Mucosa of descending colon (tissue), 3 donors: Measurements from ENCODE around the gene ADGRV1. TPM values are rescaled to one million over a fixed set of nuclear protein-coding genes. Genes with fewer than 3 reads are reported as not detected.

Experiments used
- ATAC-seq: fragments of 200-7000 bp; cut with Tn5 transposase; one replicate; pipeline ENCODE4 v1.9.1; 2020; ENCODE audit warnings: mild to moderate bottlenecking, moderate library complexity
- DNase-seq, 3 donors: peaks; one replicate each; pipeline ENCODE4 v3.0.0-alpha.2; 2020
- H3K36me3 ChIP-seq: fragments of 200-600 bp; one replicate; pipeline ENCODE4 v1.8.0; 2021; ENCODE audit warnings: low read depth, mild to moderate bottlenecking
- H3K4me1 ChIP-seq: fragments of 200-600 bp; one replicate; pipeline ENCODE4 v1.8.0; 2021; ENCODE audit warnings: low read depth, mild to moderate bottlenecking
- H3K4me3 ChIP-seq: fragments of 200-600 bp; one replicate; pipeline ENCODE4 v1.8.0; 2021; ENCODE audit warnings: mild to moderate bottlenecking
- H3K9me3 ChIP-seq: fragments of 200-600 bp; one replicate; pipeline ENCODE4 v1.8.0; 2021; ENCODE audit warnings: mild to moderate bottlenecking
- CTCF ChIP-seq: fragments of 200-600 bp; IDR thresholded peaks from one replicate; pipeline ENCODE4 v1.8.0; 2022; ENCODE audit warnings: antibody characterized with exemption, mild to moderate bottlenecking
- intact Hi-C, 2 donors: fragments of 100-400 bp; cut with DNase I in 1 of 2; cut with micrococcal nuclease in 1 of 2; formaldehyde crosslinking; loops; one replicate each; pipeline versions ENCODE4 v1.11.0 to v1.11.1; 2022; cut with DNase I, micrococcal nuclease
- total RNA-seq, 3 donors: library from RNA; stranded (reverse); fragmentation: NEBNext Ultra II Directional in 2 of 3; extraction: Animal tissue kit (Norgen Biotek cat#: 25700) in 2 of 3; gene quantifications; one replicate each; pipeline versions ENCODE4 v1.2.1 to v1.2.4, GENCODE V29; 2021 to 2023
- donor health status: DM: no; HTN: no; CAD: no; lungs with moderate emphysema.
- donor health status: DM: no; HTN: no; CAD: no.
- donor health status: DM: no; HTN: yes; CAD: no.

ADGRV1 gene
- total RNA-seq, 3 donors from 2014 or later: 4.5 to 8.6 (median 6.1) TPM

DNA sequence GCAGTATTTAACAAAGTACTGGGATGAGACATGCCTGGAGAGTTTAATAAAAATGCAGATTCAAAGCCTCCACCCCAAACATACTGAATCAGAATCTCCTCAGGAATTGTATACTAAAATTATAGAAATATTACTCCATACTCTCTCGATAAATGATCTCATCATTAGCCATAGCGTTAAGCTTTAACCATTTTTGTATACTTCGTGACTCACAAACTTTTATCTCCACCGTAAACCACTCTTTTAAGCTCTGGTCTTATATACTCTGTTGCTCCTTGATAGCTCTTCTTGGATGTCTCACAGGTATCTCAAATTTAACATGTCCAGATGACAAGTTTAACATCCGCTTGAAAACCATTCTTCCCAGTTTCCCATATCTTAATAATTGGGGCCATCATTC lies 327.8 kb downstream of the ADGRV1 start:
- ATAC-seq (no peak), DNase-seq (no peak)
- Histone ChIP-seq H3K9me3 (no peaks in the 10 kb centered on the region), H3K4me1 (no peaks in the 10 kb centered on the region), H3K36me3 (no peaks in the 10 kb centered on the region), H3K4me3 (no peak overlapping the region)
- no peak for TF ChIP-seq CTCF
- intact Hi-C loops: no loop called here

DNA sequence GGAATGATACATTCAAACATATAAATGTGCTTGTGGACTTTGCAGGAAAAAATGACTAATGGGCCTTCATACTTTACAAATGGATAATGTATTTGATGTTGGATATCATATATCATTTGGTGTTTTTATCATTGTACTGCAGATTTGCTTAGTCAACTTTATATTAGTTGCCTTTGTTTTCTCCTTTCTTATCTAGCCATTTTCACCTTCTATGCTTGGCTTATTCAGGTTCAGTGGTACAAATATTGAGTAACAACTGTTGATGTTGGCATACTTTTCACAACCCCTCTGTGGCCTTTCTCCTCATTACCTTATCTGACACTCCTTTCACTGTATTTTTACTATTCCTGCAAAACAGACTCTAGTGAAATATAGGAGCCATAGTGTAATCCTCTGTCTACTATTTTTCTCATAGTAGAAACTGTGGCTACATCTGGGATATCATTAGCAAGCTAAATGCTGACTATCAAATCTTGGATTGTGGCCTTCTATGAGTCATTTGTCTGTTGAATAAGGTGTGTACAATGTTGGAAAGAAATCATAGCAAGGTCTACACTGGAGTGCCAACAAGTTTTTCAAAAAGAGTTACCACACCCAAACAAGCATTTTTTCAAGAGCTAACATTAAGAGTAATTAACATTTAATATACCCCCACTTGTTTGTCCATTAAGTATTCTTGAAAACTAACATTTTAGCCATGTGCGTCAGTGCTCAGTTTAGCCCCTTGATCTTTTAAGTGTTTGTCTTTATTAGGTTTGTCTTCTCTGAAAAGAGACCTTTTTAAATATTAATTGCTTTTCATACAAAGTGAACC lies 330.1 kb downstream of the ADGRV1 start:
- TF ChIP-seq CTCF: no peak
- no peak overlapping the region for H3K4me3 ChIP-seq
- no peaks in the 10 kb centered on the region for H3K9me3 ChIP-seq
- H3K4me1 ChIP-seq: no peaks in the 10 kb centered on the region
- no peak for DNase-seq
- ATAC-seq: peak; percentile 90
- no peaks in the 10 kb centered on the region for H3K36me3 ChIP-seq
- intact Hi-C loops: no loop called here

DNA sequence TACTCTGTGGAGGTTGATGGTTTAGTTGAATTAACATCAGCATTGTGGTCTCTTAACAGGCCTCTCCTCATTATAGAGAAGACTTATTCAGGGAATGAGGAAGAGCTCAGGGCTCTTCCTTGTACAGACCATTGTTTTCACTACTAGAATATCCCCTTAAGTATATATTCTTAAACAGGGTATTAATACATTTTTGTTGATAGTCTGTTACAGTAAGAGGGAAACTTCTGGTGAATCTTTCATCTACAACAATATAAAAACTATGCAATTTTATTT lies 330.7 kb downstream of the ADGRV1 start:
- no peaks in the 10 kb centered on the region for H3K9me3 ChIP-seq
- DNase-seq: no peak
- no peak for TF ChIP-seq CTCF
- H3K4me3 ChIP-seq: no peak overlapping the region
- H3K36me3 ChIP-seq: no peaks in the 10 kb centered on the region
- peak; percentile 41 for ATAC-seq
- intact Hi-C loops: no loop called here
- H3K4me1 ChIP-seq: no peaks in the 10 kb centered on the region

GRCh38 chr5:90890180-90890579 lies 331.6 kb downstream of the ADGRV1 start:
- DNase-seq (no peak), ATAC-seq (peak; percentile 67)
- TF ChIP-seq CTCF: no peak
- Histone ChIP-seq H3K9me3 (no peaks in the 10 kb centered on the region), H3K4me1 (no peaks in the 10 kb centered on the region), H3K4me3 (no peak overlapping the region), H3K36me3 (no peaks in the 10 kb centered on the region)
- intact Hi-C loops: no loop called here

DNA sequence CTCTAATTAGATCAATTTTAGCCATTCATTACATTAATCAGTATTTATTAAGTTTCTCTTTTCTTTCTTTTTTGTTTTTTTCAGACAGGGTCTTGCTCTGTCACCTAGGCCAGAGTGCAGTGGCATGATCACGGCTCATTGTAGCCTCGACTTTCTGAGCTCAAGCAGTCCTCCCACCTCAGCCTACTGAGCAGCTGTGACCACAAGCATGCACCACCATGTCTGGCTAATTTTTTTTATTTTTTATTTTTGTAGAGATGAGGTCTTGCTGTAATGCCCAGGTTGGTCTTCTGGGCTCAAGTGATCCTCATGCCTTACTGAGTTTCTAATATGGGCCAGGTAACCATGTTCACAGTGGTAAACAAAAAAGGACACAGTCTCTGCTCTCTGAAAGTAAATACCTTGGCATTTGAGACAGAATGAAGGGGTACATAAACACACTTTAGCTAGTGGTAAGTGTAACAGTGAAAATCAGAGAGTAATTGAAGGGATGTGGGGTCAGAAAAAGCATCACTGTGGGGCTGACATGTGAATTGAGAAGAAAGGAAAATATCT lies 336.3 kb downstream of the ADGRV1 start:
- intact Hi-C loops: no loop called here
- Histone ChIP-seq H3K4me3 (no peak overlapping the region), H3K36me3 (no peaks in the 10 kb centered on the region), H3K9me3 (no peaks in the 10 kb centered on the region), H3K4me1 (peaks cover 4% of the 10 kb centered on the region)
- no peak for DNase-seq
- TF ChIP-seq CTCF: no peak
- ATAC-seq: no peak
